ENCODE data around the gene PDCD7. TPM values are rescaled to one million over a fixed set of nuclear protein-coding genes. Genes with fewer than 3 reads are reported as not detected.
"Not testable (repeated sequence)": the region's sequence is repeated elsewhere in the genome, so short reads cannot be mapped to it uniquely, and the experiment has no call there.

Gene PDCD7
- total RNA-seq, 1 experiment from 2014 or later = 20.1 TPM

GRCh38 chr15:65093793-65094170 lies 39.8 kb downstream of the PDCD7 start:
- DNase-seq (ENCODE audit: extremely low read depth, low read depth) = not testable (repeated sequence)

GRCh38 chr15:65092911-65093792 lies 40.5 kb downstream of the PDCD7 start:
- no peak for DNase-seq (ENCODE audit: extremely low read depth, low read depth)

GRCh38 chr15:65091946-65092770 lies 41.5 kb downstream of the PDCD7 start:
- no peak for DNase-seq (ENCODE audit: extremely low read depth, low read depth)

- no peak for DNase-seq (ENCODE audit: extremely low read depth, low read depth)
These were observed 44.3 kb downstream of the PDCD7 start for GRCh38 chr15:65089206-65089824.

GRCh38 chr15:65088643-65089021 lies 45.0 kb downstream of the PDCD7 start:
- DNase-seq (ENCODE audit: extremely low read depth, low read depth) = no peak

- no peak for DNase-seq (ENCODE audit: extremely low read depth, low read depth)
These were observed 45.5 kb downstream of the PDCD7 start for GRCh38 chr15:65087873-65088642.

- no peak for DNase-seq (ENCODE audit: extremely low read depth, low read depth)
These were observed 46.2 kb downstream of the PDCD7 start for GRCh38 chr15:65087411-65087810.

GRCh38 chr15:65086680-65087111 lies 46.9 kb downstream of the PDCD7 start:
- no peak for DNase-seq (ENCODE audit: extremely low read depth, low read depth)

GRCh38 chr15:65085990-65086679 lies 47.5 kb downstream of the PDCD7 start:
- DNase-seq (ENCODE audit: extremely low read depth, low read depth) = peak; percentile 19

- DNase-seq (ENCODE audit: extremely low read depth, low read depth) = no peak
These were observed 48.3 kb downstream of the PDCD7 start for GRCh38 chr15:65085207-65085753.

- DNase-seq (ENCODE audit: extremely low read depth, low read depth) = no peak
These were observed 49.0 kb downstream of the PDCD7 start for GRCh38 chr15:65084500-65085206.

- DNase-seq (ENCODE audit: extremely low read depth, low read depth) = no peak
These were observed 50.3 kb downstream of the PDCD7 start for GRCh38 chr15:65083262-65083701.

GRCh38 chr15:65082303-65082953 lies 51.2 kb downstream of the PDCD7 start:
- DNase-seq (ENCODE audit: extremely low read depth, low read depth) = no peak

GRCh38 chr15:65081758-65082157 lies 51.9 kb downstream of the PDCD7 start:
- no peak for DNase-seq (ENCODE audit: extremely low read depth, low read depth)

- DNase-seq (ENCODE audit: extremely low read depth, low read depth) = no peak
These were observed 52.3 kb downstream of the PDCD7 start for GRCh38 chr15:65081270-65081669.

- DNase-seq (ENCODE audit: extremely low read depth, low read depth) = no peak
These were observed 54.0 kb downstream of the PDCD7 start for GRCh38 chr15:65079580-65079979.

GRCh38 chr15:65077981-65078352 lies 55.6 kb downstream of the PDCD7 start:
- DNase-seq (ENCODE audit: extremely low read depth, low read depth) = peak; percentile 63

GRCh38 chr15:65077291-65077980 lies 56.2 kb downstream of the PDCD7 start:
- DNase-seq (ENCODE audit: extremely low read depth, low read depth) = no peak
